Fibroblast of lung (primary cell): ENCODE measurements around the gene REPS1. TPM values are rescaled to one million over a fixed set of nuclear protein-coding genes. Genes with fewer than 3 reads are reported as not detected.

Source experiments
- DNase-seq, 2 donors: peaks; one replicate each; pipeline versions ENCODE4 v3.0.0 to v3.0.0-alpha.2; 2010; ENCODE audit warnings: low read depth in 2 of 2
- H2AFZ ChIP-seq: 2 replicates; pipeline ENCODE4 v1.5.1; 2012; ENCODE audit warnings: low read length, control low read depth, inconsistent platforms
- H3K27ac ChIP-seq: 2 replicates; pipeline ENCODE4 v1.5.1; 2011; ENCODE audit warnings: low read length, control low read depth; ENCODE audit not compliant: insufficient read depth
- H3K27me3 ChIP-seq: 2 replicates; pipeline ENCODE4 v1.5.1; 2011; ENCODE audit warnings: mild to moderate bottlenecking, low read length; ENCODE audit not compliant: control insufficient read depth, insufficient read depth
- H3K36me3 ChIP-seq: 2 replicates; pipeline ENCODE4 v1.5.1; 2011; ENCODE audit warnings: low read length; ENCODE audit not compliant: control insufficient read depth, insufficient read depth
- H3K4me1 ChIP-seq: 2 replicates; pipeline ENCODE4 v1.5.1; 2011; ENCODE audit warnings: low read length; ENCODE audit not compliant: control insufficient read depth, insufficient read depth; ENCODE audit errors: extremely low read depth
- H3K4me2 ChIP-seq: 2 replicates; pipeline ENCODE4 v1.5.1; 2011; ENCODE audit warnings: low read length, control low read depth; ENCODE audit not compliant: insufficient read depth; ENCODE audit errors: extremely low read depth
- H3K4me3 ChIP-seq, 4 experiments: fragments of 200-600 bp in 1 of 4; sonication (generic) in 1 of 4; replicated peaks in 1 of 4; 2 replicates each; pipeline ENCODE4 v1.5.1; 2011 to 2016; ENCODE audit warnings: low read length in 4 of 4, low read depth in 3 of 4, mild to moderate bottlenecking in 3 of 4, control low read depth in 2 of 4, inconsistent platforms in 1 of 4, mixed read lengths in 1 of 4; ENCODE audit not compliant: insufficient read depth in 1 of 4; ENCODE audit errors: control extremely low read depth in 1 of 4
- H3K79me2 ChIP-seq: 2 replicates; pipeline ENCODE4 v1.5.1; 2012; ENCODE audit warnings: mild to moderate bottlenecking, low read length, inconsistent platforms; ENCODE audit not compliant: control insufficient read depth, insufficient read depth
- H3K9ac ChIP-seq: 2 replicates; pipeline ENCODE4 v1.5.1; 2011; ENCODE audit warnings: mild to moderate bottlenecking, low read length, control low read depth; ENCODE audit not compliant: insufficient read depth
- H3K9me3 ChIP-seq: 2 replicates; pipeline ENCODE4 v1.5.1; 2012; ENCODE audit warnings: low read depth, low read length; ENCODE audit not compliant: control insufficient read depth, insufficient read depth
- H4K20me1 ChIP-seq: 2 replicates; pipeline ENCODE4 v1.5.1; 2011; ENCODE audit warnings: low read length; ENCODE audit not compliant: control insufficient read depth, insufficient read depth; ENCODE audit errors: extremely low read depth
- EZH2 ChIP-seq: IDR thresholded peaks from 2 replicates; pipeline ENCODE4 v1.5.1; 2012; ENCODE audit warnings: low read length, control low read depth, mild to moderate bottlenecking; ENCODE audit errors: missing control alignments
- polyA plus RNA-seq, 2 donors: library from polyadenylated mRNA; depleted of rRNA in 1 of 2; stranded (reverse) in 1 of 2; unstranded in 1 of 2; fragments of >200 nt; gene quantifications; 2 replicates each; pipeline ENCODE4 v1.2.1, GENCODE V29; 2011 to 2012; ENCODE audit warnings: missing spikeins in 1 of 2
- total RNA-seq: library from RNA; depleted of rRNA; stranded (reverse); fragments of >200 nt; gene quantifications from 2 replicates; pipeline ENCODE4 v1.2.1, GENCODE V29; 2014
- TF ChIP-seq, protein P1 (sequence below), 2 donors: IDR thresholded peaks in 1 of 2; conservative IDR thresholded peaks in 1 of 2; 1 replicate in 1 of 2; 2 replicates in 1 of 2; pipeline ENCODE4 v1.5.1; 2011 to 2012; ENCODE audit warnings: low read length in 2 of 2, control low read depth in 1 of 2, inconsistent platforms in 1 of 2, low read depth in 1 of 2, mild to moderate bottlenecking in 1 of 2

The REPS1 gene
- total and polyA plus RNA-seq, 2 donors (not counting 1 experiment from before 2014, with no cell fraction given) = 27.8 to 28.2 TPM

DNA sequence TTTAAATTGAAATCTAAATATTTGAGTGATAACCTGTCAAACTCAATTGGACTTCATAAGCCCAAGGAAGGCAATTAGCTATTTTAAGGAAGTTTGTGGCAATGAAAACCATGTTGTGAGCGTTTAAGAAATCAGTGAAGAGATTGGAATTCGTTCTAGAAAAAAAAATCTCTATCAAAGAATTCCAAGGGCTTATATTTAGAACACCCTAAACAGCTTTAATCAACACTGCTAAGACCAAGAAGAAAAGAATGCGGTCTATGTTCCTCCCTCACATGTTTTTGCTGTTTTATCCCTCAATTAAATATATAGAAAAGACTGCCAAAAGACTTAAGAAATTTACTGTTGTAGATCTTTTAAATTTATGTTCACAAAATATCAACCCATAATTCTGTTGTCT, 23.9 kb upstream of the REPS1 start:
- Histone ChIP-seq H3K4me3 (no peak overlapping the region), H3K36me3 (no peaks in the 10 kb centered on the region), H4K20me1 (no peaks in the 10 kb centered on the region), H3K27ac (no peak overlapping the region), H3K79me2 (no peaks in the 10 kb centered on the region), H2AFZ (no peak overlapping the region), H3K27me3 (no peaks in the 10 kb centered on the region), H3K4me1 (no peaks in the 10 kb centered on the region), H3K4me2 (no peak overlapping the region), H3K9me3 (no peaks in the 10 kb centered on the region), H3K9ac (no peak overlapping the region)
- TF ChIP-seq, protein P1, sequence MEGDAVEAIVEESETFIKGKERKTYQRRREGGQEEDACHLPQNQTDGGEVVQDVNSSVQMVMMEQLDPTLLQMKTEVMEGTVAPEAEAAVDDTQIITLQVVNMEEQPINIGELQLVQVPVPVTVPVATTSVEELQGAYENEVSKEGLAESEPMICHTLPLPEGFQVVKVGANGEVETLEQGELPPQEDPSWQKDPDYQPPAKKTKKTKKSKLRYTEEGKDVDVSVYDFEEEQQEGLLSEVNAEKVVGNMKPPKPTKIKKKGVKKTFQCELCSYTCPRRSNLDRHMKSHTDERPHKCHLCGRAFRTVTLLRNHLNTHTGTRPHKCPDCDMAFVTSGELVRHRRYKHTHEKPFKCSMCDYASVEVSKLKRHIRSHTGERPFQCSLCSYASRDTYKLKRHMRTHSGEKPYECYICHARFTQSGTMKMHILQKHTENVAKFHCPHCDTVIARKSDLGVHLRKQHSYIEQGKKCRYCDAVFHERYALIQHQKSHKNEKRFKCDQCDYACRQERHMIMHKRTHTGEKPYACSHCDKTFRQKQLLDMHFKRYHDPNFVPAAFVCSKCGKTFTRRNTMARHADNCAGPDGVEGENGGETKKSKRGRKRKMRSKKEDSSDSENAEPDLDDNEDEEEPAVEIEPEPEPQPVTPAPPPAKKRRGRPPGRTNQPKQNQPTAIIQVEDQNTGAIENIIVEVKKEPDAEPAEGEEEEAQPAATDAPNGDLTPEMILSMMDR (conservative IDR thresholded peaks at IDR 0.05 in 1 of 2, IDR thresholded peaks at IDR 0.05 in 1 of 2; ENCODE audit: low read depth in 1 of 2, low read length in 2 of 2) = no peak
- no peak for TF ChIP-seq EZH2
- DNase-seq = no peak

DNA sequence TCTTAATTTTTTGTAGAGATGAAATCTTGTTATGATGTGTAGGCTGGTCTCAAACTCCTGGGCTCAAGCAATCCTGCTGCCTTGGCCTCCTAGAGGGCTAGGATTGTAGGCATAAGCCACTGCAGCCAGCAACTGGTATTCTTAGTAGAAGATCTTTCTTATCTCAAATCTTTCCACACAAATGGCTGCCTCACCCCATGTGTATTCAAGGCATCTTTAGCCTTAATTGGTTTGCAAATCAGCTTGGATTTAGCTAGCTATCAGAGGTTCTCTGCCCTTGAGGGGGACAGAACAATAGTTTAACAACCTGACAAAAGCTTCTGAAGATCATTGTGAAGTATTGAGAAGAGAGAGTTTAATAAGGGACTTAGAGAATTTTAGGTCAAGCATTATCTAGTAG, 22.6 kb upstream of the REPS1 start:
- no peaks in the 10 kb centered on the region for H3K27me3 ChIP-seq
- TF ChIP-seq EZH2 = no peak
- TF ChIP-seq, protein P1 (conservative IDR thresholded peaks at IDR 0.05 in 1 of 2, IDR thresholded peaks at IDR 0.05 in 1 of 2; ENCODE audit: low read depth in 1 of 2, low read length in 2 of 2) = no peak
- no peak overlapping the region for H3K9ac ChIP-seq
- H2AFZ ChIP-seq = no peak overlapping the region
- no peak for DNase-seq
- no peak overlapping the region for H3K4me2 ChIP-seq
- no peaks in the 10 kb centered on the region for H3K9me3 ChIP-seq
- H3K79me2 ChIP-seq = no peaks in the 10 kb centered on the region
- H3K4me3 ChIP-seq = no peak overlapping the region
- H4K20me1 ChIP-seq = no peaks in the 10 kb centered on the region
- no peak overlapping the region for H3K27ac ChIP-seq
- no peaks in the 10 kb centered on the region for H3K4me1 ChIP-seq
- H3K36me3 ChIP-seq = no peaks in the 10 kb centered on the region

DNA sequence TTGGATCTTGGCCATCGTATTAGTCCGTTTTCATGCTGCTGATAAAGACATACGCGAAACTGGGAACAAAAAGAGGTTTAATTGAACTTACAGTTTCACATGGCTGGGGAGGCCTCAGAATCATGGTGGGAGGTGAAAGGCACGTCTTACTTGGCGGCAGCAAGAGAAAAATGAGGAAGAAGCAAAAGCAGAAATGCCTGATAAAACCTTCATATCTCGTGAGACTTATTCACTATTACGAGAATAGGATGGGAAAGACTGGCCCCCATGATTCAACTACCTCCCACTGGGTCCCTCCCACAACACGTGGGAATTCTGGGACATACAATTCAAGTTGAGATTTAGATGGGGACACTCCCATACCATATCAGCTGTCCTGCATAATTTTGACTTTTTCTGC, 20.1 kb upstream of the REPS1 start:
- Histone ChIP-seq H3K4me3 (no peak overlapping the region), H3K36me3 (no peaks in the 10 kb centered on the region), H2AFZ (no peak overlapping the region), H3K27me3 (no peaks in the 10 kb centered on the region), H3K9ac (no peak overlapping the region), H3K79me2 (no peaks in the 10 kb centered on the region), H4K20me1 (no peaks in the 10 kb centered on the region), H3K9me3 (no peaks in the 10 kb centered on the region), H3K4me2 (no peak overlapping the region), H3K4me1 (no peaks in the 10 kb centered on the region), H3K27ac (no peak overlapping the region)
- no peak for DNase-seq
- TF ChIP-seq, protein P1 (conservative IDR thresholded peaks at IDR 0.05 in 1 of 2, IDR thresholded peaks at IDR 0.05 in 1 of 2; ENCODE audit: low read depth in 1 of 2, low read length in 2 of 2) = no peak
- no peak for TF ChIP-seq EZH2
